HG02610 (cell line): ENCODE results near the gene HK3.
"Not testable (repeated sequence)": the region's sequence is repeated elsewhere in the genome, so short reads cannot be mapped to it uniquely, and the experiment has no call there.

ENCODE experiments used
- ATAC-seq: cut with Tn5 transposase; IDR thresholded peaks from one replicate; pipeline ENCODE4 v1.9.1; 2021; ENCODE audit warnings: mild to moderate bottlenecking, moderate library complexity; ENCODE audit not compliant: unreplicated experiment

HK3 gene

DNA sequence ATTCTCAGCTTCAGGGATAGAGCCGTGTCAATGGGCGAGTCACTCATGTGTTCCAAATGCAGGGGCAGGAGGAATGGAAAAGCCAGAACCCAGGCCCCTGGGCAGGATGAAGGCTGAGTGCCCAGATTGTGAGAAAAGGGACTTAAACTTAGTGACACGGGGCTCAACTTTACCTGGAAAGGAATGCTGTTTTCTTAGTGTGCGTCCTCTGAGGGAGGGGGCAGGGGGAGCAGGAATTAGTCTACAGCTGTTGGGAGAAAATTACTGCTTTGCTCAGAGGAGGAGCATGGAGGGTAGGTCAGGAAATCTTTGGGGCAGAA is 14.6 kb downstream of the HK3 start:
- no peak for ATAC-seq

DNA sequence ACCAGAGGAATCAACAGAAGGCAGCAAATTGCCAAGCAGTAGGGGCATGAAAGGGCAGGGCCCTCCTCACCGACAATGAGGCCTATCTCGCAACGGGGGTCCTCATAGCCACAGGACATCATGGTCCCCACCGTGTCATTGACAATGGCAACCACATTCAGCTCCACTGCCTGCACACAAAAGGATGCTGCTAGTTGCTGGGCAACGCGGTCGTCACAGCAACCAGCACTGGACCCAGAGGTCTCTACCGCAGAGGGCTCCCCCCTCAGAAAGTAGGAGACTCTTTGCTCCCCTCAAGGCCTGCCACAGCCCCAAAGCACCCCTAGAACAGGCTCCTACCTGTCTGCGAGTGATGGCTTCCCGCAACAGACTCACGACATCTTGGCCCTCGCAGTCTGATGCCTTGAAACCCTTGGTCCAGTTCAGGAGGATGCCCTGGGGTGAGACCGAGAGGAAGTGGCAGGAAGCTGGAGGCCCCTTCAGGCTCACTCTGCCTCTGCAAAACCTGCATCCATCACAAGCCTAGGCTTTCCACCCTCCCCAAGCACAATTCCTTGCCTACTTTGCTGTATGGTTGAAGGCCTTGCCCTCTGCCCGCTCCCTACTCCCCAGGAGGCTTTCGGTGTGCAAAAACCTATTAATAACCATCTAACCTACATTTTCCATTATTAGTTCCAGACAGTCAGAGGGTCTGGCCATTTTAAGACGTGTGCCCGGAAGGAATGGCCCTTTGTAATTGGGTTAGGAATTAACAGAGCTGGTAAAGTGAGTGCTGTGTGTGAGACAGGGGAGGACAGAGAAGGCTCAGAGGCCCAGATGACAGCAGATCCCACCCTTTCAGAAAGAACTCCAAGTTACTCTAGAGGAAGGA is 15.2 kb downstream of the HK3 start:
- ATAC-seq: no peak

DNA sequence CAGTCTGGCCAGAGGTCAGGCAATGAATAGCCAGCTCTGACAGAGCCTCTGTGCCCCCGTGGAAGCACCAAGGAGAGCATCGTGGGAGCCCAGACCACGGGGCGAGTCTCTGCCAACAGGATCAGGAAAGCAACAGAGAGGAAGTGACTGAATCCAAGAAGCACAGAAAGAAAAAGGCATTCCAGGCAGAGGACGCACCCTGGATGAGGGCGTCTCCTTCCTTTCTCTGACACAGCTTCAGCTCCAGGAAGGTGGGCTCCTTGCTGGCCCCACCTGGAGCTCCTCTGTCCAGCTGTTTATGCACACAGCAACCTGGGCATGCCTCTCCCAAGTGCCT is 16.6 kb downstream of the HK3 start:
- ATAC-seq: no peak

DNA sequence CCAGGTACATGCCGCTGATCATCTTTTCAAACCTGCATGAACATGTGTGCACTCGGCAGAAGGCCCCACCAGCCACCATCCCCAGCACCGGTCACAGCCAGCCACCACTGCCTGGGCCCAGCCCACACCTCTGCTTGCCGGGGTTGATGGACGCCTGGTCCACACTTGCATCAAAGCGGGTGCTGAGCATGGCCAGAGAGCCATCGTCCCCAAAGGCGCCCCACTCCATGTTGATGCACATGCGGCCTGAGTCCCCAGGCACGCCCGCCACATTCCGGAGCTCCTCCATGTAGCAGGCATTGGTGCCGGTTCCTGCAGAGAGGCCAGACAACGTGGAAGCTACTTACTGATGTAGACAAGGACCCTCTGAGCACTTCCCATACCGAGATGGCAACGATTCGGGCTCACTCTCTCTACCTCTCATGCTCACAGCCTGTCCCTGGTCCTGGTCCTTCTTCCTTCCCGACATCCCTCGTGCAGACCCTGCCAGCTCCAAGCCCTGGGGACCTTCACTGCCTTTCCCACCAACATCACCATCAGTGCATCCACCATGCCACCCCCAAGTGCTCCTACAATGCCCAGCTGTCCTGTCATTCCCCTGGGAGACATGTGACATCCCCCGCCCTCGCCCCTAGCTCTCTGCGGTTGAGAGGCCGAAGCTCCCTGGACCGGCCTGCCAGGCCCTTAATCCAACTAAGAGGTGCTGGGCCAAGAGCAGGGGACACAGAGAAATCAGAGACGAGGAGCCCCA is 17.2 kb downstream of the HK3 start:
- ATAC-seq: no peak

DNA sequence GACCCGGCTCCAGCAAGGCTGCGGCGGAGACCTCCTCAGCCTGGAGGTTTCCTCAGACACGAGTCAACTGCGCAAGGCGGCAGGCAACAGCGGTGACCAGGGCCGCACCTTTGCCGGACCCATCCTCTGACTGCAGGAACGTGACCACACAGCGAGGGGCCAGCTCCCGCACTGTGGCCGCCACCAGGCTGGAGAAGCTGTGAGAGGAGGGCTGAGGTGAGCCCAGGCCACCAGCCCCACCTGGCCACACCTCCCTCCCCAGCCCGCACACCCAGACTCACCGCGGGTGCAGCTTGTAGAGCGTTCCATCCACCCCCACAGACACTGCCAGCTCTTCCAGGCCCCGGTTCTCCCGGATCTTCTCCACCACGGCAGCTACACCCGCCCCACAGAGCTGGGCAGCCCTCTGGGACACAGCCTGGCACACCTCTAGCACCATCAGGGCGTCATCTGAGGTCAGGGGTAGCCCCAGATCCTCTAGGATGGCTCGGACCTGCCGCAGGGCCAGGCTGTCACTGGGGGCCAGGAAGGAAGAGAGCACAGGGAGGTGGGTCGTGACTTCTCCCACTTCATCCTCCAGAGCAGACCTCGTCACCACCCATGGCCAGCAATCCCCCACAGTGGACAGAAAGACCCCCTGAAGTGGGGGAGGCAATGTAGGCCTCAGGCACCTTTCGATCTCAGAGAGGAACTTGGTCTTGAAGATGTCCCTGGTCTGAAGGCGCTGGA is 18.0 kb downstream of the HK3 start:
- ATAC-seq: no peak

DNA sequence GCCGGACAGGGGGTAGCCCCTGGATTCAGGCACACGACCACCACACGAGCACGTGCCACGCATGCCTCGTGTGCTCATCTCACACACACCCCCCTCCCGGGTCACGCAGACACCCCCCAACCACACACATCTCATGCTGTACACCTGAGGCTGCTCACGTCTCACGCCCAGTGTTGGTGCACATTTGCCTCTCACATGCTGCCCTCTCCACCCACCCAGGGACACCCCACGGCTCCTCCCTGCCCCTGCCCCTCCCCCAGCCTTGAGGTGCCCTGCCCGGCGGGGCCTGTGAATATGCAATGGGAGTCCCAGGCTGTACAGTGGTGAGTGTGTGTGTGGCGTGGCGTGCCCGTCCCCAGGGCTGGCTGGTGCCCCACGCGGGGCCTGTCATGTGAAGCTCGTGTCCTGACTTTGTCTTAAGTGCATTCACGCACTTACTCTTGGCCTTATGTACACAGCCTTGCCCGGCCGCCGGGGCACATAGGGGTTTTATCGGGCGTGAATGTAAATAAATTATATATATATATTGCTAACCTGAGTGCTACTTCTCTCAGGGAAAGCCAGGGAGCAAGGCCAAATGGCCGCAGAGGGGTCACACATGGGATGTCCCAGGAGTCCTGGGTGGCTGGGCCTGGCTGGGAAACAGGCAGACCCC is 18.7 kb downstream of the HK3 start:
- ATAC-seq: no peak

DNA sequence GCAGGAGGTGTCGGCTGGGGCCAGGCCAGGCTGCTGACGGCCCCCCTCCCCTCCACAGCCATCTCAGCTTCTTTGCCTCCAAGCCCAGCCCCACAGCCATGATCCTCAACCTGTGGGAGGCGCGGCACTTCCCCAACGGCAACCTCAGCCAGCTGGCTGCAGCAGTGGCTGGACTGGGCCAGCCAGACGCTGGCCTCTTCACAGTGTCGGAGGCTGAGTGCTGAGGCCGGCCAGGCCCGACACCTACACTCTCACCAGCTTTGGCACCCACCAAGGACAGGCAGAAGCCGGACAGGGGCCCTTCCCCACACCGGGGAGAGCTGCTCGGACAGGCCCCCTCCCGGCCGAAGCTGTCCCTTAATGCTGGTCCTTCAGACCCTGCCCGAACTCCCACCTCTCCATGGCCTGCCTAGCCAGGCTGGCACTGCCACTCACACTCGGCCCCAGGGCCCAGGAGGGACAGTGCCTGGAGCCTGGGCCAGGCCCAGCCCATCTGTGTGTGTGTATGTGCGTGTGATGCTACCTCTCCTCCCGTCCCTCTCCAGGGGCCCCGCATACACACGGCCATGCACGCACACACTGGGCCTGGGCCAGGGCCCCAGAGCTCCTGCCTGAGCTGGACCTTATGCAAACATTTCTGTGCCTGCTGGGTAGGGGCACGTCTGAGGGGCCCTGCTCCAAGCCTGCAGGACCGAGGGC is 19.3 kb downstream of the HK3 start:
- ATAC-seq: no peak

DNA sequence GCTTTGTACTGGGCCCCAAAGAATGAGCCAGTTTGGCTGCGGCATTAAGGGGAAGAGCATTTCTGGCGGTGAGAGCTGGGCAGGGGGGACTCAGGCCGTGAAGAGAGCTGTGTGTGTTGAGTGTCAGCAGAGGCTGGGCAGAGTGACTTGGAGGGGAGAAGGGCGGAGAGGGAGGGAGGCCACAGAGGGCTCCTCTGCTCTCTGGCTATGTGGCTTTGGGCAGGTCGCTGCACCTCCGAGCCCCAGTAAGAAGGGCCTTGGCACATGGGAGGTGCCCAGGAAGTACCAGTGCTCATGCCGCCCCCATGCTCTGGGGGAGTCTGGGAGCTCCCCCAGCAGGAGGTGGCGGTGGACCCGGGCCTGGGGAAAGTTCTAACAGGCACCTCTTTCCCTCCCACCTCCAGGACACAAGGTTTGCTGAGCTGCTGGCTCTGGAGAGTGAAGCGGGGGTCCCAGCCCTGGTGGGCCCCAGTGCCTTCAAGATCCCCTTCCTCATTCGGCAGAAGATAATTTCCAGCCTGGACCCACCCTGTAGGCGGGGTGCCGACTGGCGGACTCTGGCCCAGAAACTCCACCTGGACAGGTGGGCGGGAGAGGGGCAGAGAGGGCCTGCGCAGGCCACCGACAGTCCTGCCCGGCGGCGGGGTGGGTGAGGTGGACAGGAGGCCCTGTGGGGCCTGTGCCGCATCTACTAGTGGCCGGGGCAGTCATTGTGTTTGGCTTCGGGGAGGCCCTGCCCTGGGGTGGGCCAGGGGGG is 20.1 kb downstream of the HK3 start:
- ATAC-seq: no peak

DNA sequence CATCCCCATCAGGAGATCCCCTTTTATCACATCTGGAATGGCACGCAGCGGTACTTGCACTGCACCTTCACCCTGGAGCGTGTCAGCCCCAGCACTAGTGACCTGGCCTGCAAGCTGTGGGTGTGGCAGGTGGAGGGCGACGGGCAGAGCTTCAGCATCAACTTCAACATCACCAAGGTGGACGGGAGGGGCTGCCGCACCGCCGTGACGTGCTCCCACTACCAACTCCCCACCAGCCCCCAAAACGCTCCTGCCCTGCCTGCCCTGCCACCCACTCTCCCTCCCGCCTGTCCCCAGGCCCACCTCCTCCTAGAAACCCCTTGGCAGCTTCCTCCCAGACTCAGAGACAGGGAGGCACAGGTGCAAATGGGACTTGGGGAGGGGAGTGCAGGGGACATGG is 20.7 kb downstream of the HK3 start:
- ATAC-seq: no peak

DNA sequence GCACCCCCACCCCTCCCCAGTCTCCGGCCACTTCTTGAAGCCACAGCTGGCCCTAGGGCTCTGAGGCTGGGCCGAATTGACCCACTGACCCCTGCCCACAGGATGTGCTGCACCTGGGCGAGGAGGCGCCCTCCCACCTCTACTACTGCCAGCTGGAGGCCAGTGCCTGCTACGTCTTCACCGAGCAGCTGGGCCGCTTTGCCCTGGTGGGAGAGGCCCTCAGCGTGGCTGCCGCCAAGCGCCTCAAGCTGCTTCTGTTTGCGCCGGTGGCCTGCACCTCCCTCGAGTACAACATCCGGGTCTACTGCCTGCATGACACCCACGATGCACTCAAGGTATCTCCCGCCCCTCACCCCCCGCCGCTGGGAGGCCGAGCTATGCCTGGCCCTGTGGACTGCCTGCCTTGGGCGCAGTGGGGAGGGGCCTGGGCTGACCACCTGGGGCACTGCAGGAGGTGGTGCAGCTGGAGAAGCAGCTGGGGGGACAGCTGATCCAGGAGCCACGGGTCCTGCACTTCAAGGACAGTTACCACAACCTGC is 21.3 kb downstream of the HK3 start:
- no peak for ATAC-seq

DNA sequence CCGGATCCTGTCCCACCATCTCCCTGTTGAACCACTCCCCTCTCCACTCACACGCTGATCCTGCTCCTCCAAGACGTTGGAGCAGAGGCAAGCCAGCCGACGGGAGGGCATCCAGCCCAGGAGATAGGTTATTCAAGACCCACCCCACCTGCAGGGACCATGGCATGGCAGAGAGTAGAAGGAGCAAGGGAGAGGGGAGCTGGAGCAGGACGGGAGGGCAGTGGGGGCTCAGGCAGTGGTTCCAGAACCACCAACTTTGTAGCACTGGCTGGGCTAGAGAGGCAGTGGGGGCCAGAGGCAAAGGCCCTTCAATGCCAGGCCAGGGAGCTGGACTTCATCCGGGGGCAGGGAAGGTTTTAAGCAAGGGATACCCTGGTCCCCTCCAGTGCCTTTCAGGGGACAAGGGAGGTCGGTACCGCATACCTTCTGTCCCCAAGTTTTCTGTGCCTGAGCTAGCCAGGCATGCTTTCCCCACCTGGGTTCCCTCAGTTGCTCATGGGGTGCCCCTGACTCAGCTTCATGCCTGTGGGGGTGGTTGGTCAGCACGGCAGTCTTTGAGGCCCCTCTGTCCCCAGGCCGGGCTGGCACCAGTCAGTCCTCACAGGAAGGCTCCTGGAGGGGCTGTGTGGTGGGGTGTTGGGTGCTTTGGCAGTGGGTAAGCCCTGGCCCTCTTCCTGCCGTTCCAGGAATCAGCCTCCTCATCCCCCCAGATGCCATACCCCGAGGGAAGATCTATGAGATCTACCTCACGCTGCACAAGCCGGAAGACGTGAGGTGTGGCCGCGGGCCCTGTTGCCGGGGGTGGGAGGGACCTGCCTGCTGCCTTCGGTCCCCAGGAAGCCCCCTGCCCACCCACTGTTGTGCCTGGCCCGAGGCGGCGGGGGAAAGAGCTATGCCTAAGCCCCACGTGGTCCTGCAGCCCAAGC is 22.4 kb downstream of the HK3 start:
- ATAC-seq: no peak

DNA sequence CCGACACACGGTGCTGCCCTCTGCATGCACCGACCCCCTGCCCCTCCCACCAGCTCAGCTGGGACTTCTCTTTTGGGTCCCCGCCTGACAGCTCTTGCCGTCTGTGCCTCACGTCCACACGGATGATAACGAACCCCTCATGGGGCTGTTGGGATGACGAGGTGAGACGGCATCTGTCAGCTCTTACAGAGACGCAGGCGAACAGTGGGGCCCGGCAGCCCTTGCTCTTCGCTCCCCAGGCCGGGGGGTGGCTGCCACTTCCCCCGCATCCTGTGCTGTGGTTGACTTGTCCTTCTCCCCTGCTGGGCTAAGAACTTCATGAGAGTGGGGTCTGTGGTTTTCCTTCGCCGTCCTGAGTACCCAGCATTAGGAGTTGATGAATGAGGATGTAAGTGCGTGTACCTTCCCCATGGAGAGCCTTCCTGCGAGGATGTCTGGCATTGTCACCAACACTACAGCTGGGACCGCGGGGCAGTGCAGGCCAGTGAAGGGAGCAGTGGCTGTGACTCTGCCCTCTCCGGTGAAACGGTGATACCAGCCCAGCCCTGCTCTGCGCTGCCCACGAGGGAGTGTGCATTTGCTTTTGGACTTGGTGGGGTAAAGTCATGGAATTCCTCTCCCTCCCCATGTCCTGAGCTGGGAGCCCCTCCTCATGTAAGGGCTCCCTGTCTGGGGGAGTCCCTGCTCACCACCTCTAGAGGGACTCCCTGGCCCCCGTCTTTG is 23.2 kb downstream of the HK3 start:
- ATAC-seq: no peak

DNA sequence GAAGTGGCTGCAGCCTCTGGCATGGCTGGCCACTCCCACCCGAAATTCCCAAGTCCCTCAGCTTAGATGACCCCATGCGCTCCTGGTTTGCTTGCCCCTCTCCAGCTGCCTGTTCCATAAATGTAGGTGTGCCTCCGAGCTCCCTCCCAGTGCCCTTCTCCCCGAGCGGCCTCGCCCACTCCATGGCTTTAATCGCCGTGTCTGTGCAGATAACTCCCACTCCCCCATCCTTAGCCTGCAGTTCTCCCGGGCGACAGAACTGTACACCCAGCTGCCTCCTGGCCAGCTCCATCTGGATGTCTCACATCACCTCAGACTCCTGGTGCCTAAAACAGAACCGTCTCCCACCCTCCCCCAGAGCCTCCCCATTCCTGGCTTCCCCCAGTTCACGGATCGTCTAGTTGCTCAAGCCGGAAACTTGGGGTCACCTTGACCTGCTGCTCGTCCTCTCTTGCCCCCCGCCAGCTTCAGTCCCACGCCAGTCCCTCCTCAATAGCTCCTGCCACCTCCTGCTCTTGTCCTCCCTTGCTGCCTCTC is 24.1 kb downstream of the HK3 start:
- ATAC-seq: no peak

DNA sequence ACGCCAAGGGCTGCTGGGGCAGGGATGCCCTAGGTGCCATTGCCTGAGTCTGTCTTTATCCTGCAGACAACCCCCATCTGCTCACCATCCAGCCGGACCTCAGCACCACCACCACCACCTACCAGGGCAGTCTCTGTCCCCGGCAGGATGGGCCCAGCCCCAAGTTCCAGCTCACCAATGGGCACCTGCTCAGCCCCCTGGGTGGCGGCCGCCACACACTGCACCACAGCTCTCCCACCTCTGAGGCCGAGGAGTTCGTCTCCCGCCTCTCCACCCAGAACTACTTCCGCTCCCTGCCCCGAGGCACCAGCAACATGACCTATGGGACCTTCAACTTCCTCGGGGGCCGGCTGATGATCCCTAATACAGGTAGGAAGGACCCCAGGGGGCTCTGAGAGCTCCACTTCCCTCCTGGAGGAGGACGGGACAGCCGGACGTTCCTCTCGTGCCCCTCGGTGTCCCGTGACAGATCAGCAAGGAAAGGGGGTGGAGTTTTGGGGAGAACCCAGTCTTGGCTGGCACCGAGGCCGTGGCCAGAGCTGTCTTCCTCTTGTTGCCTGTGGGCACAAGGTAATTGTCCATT is 24.9 kb downstream of the HK3 start:
- no peak for ATAC-seq

DNA sequence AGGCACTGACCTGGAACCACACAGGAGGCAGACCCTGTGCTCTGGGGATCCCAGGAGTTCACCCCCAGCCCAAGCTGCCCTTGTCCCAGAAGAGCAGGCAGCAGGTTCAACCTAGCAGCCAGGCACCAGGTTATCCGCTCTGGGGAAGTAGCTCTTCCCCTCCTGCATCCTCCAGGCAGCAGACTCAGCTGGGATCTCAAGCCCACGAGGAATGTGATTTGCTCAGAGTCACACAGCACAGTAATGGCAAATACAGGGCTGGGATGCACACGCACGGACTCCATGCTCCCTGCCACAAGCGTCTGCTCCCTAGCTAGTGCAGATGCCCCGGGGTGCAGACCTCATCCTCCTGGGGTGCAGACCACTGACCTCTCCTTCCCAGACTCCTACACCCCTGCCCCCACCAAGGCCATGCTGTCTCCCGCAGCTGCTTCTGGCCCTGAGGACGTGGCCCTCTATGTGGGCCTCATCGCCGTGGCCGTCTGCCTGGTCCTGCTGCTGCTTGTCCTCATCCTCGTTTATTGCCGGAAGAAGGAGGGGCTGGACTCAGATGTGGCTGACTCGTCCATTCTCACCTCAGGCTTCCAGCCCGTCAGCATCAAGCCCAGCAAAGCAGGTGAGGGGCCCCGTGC is 25.5 kb downstream of the HK3 start:
- ATAC-seq: no peak

DNA sequence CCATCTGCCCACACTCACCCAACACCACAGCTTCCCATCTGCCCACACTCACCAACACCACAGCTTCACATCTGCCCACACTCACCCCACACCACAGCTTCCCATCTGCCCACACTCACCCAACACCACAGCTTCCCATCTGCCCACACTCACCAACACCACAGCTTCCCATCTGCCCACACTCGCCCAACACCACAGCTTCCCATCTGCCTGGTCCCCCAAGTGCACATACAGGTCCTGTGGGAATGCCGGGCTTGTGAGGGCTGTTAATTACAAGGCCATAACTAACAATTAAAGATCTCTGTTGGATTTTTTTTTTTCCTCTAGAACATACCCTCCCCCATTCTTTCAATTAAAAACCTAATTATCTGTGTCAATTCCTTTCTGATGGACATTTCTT is 26.1 kb downstream of the HK3 start:
- ATAC-seq: not testable (repeated sequence)

DNA sequence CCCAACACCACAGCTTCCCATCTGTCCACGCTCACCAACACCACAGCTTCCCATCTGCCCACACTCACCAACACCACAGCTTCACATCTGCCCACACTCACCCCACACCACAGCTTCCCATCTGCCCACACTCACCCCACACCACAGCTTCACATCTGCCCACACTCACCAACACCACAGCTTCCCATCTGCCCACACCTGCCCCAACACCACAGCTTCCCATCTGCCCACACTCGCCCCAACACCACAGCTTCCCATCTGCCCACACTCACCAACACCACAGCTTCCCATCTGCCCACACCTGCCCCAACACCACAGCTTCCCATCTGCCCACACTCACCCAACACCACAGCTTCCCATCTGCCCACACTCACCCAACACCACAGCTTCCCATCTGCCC is 26.6 kb downstream of the HK3 start:
- ATAC-seq: not testable (repeated sequence)
